Spleen (tissue), 7 donors: ENCODE measurements around the gene ASAP2.

Experiments
- CTCF ChIP-seq, 11 experiments: fragments of 200-600 bp in 7 of 11; fragments of 450-650 bp in 4 of 11; sonication (generic) in 4 of 11; IDR thresholded peaks in 8 of 11; conservative IDR thresholded peaks in 3 of 11; 1 replicate in 7 of 11; 2 replicates in 4 of 11; pipeline versions ENCODE4 v1.4.0 to v1.8.0; 2016 to 2021; ENCODE audit warnings: antibody characterized with exemption in 11 of 11, inconsistent platforms in 4 of 11, mild to moderate bottlenecking in 1 of 11
- POLR2A ChIP-seq, 3 donors: fragments of 450-650 bp; IDR thresholded peaks; one replicate each; pipeline ENCODE4 v1.5.1; 2017; ENCODE audit warnings: antibody characterized with exemption in 3 of 3, mild to moderate bottlenecking in 1 of 3
- donor health status: DM: no; HTN: no; CAD: no; lungs with moderate emphysema.
- donor health status: DM: no; HTN: no; CAD: no.
- donor health status: DM: no; HTN: no; CAD: no.

DNA sequence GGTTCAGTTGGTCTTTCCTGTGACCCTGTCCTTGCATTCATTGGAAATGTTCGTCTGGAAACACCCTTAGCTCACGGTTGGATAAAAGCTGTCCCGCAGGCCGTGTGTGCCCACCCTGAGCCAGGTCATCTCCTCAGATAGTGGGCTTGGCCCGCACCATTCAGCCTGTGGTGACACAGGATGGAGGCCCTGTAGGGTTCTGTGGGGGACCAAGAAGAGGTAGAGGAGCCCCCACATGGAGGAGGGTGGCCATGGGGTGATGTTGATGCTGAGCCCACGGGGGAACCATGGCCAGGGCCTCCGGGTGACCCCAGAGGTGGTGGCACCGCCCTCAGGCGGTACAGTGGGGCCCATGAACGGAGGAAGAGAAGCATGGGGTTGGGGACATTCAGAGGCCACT lies 62.7 kb downstream of the ASAP2 start:
- TF ChIP-seq CTCF (IDR thresholded peaks at IDR 0.05 in 8 of 11, conservative IDR thresholded peaks at IDR 0.05 in 3 of 11) (no peak), POLR2A (IDR thresholded peaks at IDR 0.05) (no peak)
